Umbilical cord (tissue), 2 donors: ENCODE measurements around the gene KBTBD4. TPM values are rescaled to one million over a fixed set of nuclear protein-coding genes. Genes with fewer than 3 reads are reported as not detected.

ENCODE experiments used
- DNase-seq: peaks from one replicate; pipeline ENCODE4 v3.0.0-alpha.2; 2015; ENCODE audit warnings: low spot score
- total RNA-seq: library from RNA; depleted of rRNA; stranded (reverse); fragments of >200 nt; gene quantifications from one replicate; pipeline ENCODE4 v1.2.3, GENCODE V29; 2014; ENCODE audit warnings: low replicate concordance; ENCODE audit not compliant: insufficient read depth

The KBTBD4 gene
- 11.3 TPM for total RNA-seq

GRCh38 chr11:47578524-47579494, at the start of gene KBTBD4, which contains the start of gene NDUFS3:
TSS of gene KBTBD4 (minus strand) at chr11:47578970. CDS start at chr11:47578951, 19 bp downstream.
TSS of gene NDUFS3 (plus strand) at chr11:47579074. CDS start at chr11:47579092, 18 bp downstream.
- peak; percentile 97 for DNase-seq

- DNase-seq, result peak; percentile 86
Measured at GRCh38 chr11:47628026-47628425, 49.3 kb upstream of the KBTBD4 start.

GRCh38 chr11:47626234-47626633, 47.5 kb upstream of the KBTBD4 start:
- no peak for DNase-seq

- no peak for DNase-seq
Measured at GRCh38 chr11:47620836-47621378, 42.1 kb upstream of the KBTBD4 start.

GRCh38 chr11:47617417-47617809, 38.6 kb upstream of the KBTBD4 start:
- DNase-seq, result no peak

GRCh38 chr11:47616726-47617416, 38.1 kb upstream of the KBTBD4 start:
- peak; percentile 57 for DNase-seq

- DNase-seq, result no peak
Measured at GRCh38 chr11:47615249-47615648, 36.5 kb upstream of the KBTBD4 start.

- peak; percentile 35 for DNase-seq
Measured at GRCh38 chr11:47611348-47611794, 32.6 kb upstream of the KBTBD4 start.

- no peak for DNase-seq
Measured at GRCh38 chr11:47609675-47610074, 30.9 kb upstream of the KBTBD4 start.

- peak; percentile 36 for DNase-seq
Measured at GRCh38 chr11:47607380-47607779, 28.6 kb upstream of the KBTBD4 start.

- no peak for DNase-seq
Measured at GRCh38 chr11:47606731-47607130, 28.0 kb upstream of the KBTBD4 start.

- no peak for DNase-seq
Measured at GRCh38 chr11:47605921-47606320, 27.2 kb upstream of the KBTBD4 start.

GRCh38 chr11:47603295-47603694, 24.5 kb upstream of the KBTBD4 start:
- no peak for DNase-seq

GRCh38 chr11:47599902-47600301, 21.1 kb upstream of the KBTBD4 start:
- no peak for DNase-seq

- no peak for DNase-seq
Measured at GRCh38 chr11:47595967-47596366, 17.2 kb upstream of the KBTBD4 start.

GRCh38 chr11:47595029-47595428, 16.3 kb upstream of the KBTBD4 start:
- DNase-seq, result no peak

- no peak for DNase-seq
Measured at GRCh38 chr11:47593934-47594855, 15.4 kb upstream of the KBTBD4 start, which contains the start of gene C1QTNF4. TSS of gene C1QTNF4 (minus strand) at chr11:47594411. CDS start at chr11:47590810, 3,601 bp downstream.

- no peak for DNase-seq
Measured at GRCh38 chr11:47593492-47593933, 14.7 kb upstream of the KBTBD4 start.

GRCh38 chr11:47592970-47593369, 14.2 kb upstream of the KBTBD4 start:
- DNase-seq, result no peak

- no peak for DNase-seq
Measured at GRCh38 chr11:47592251-47592650, 13.5 kb upstream of the KBTBD4 start.

- no peak for DNase-seq
Measured at GRCh38 chr11:47591764-47592163, 13.0 kb upstream of the KBTBD4 start.
